ENCODE results near the gene PLA2G4A. TPM values are rescaled to one million over a fixed set of nuclear protein-coding genes. Genes with fewer than 3 reads are reported as not detected.

PLA2G4A gene
- total RNA-seq, 1 experiment from 2014 or later, result 8.6 TPM

GRCh38 chr1:186927884-186928283, 99.1 kb downstream of the PLA2G4A start:
- H3K36me3 ChIP-seq (ENCODE audit: control insufficient read depth in 1 of 2, insufficient read depth in 2 of 2, low read length in 2 of 2), result no peaks in the 10 kb centered on the region
- ChIA-PET RAD21 (ENCODE audit: low non-redundant PET in 1 of 2, low total read pairs in 2 of 2, uncharacterized antibody in 2 of 2, unreplicated experiment in 2 of 2) (no interaction called here), POLR2A (no interaction called here), CTCF (no interaction called here)
- H3K4me1 ChIP-seq (ENCODE audit: control insufficient read depth in 1 of 2, insufficient read depth in 2 of 2, low read length in 2 of 2), result peaks cover 9 to 11% of the 10 kb centered on the region in 2 experiments; a peak in 2 of 4 replicates
- H3K27me3 ChIP-seq (ENCODE audit: insufficient read depth, low read length), result no peaks in the 10 kb centered on the region
- H3K9me2 ChIP-seq (ENCODE audit: insufficient read depth), result no peaks in the 10 kb centered on the region
- ATAC-seq, result peak; percentile 30; the same call in 1 of the 2 replicates
- no peak for DNase-seq (ENCODE audit: low read depth, low spot score)
- H3K9ac ChIP-seq (ENCODE audit: low read length), result no peak overlapping the region
- intact Hi-C loops (cut with micrococcal nuclease), result no loop called here
- H3K4me3 ChIP-seq (replicated peaks in 1 of 2; ENCODE audit: low read depth in 1 of 2, low read length in 2 of 2), result no peak overlapping the region
- BruUV-seq (replicated peaks), result no TSS peak
- peak overlapping the region; percentile 21 for H2AFZ ChIP-seq (ENCODE audit: low read depth, low read length, poor library complexity, severe bottlenecking)
- peak overlapping the region; percentile 17; the same call in 1 of the 2 replicates for H3K4me2 ChIP-seq (ENCODE audit: low read length)
- H3K79me2 ChIP-seq (ENCODE audit: insufficient read depth, low read length), result no peaks in the 10 kb centered on the region
- no peaks in the 10 kb centered on the region for H4K20me1 ChIP-seq (ENCODE audit: insufficient read depth)
- H3K27ac ChIP-seq (ENCODE audit: low read depth, low read length), result 0 out of 2 replicates have a peak overlapping the region, but pooled peaks have one; percentile 19
- no peaks in the 10 kb centered on the region for H3K9me3 ChIP-seq (ENCODE audit: control insufficient read depth in 1 of 2, insufficient read depth in 1 of 2, low read depth in 1 of 2, low read length in 2 of 2)
- no peak for TF ChIP-seq CEBPB (IDR thresholded peaks at IDR 0.05; ENCODE audit: low read depth)
- no peak for TF ChIP-seq SRF (IDR thresholded peaks at IDR 0.05; ENCODE audit: low read depth)
- no peak for TF ChIP-seq ZNF274 (IDR thresholded peaks at IDR 0.05; ENCODE audit: low read depth, low read length)
- TF ChIP-seq REST (IDR thresholded peaks at IDR 0.05; ENCODE audit: low read depth), result no peak
- TF ChIP-seq ATF3 (IDR thresholded peaks at IDR 0.05), result no peak
- TF ChIP-seq ZBTB33 (IDR thresholded peaks at IDR 0.05; ENCODE audit: extremely low read depth, insufficient replicate concordance, low read length), result no peak
- no peak for TF ChIP-seq EZH2 (IDR thresholded peaks at IDR 0.05)
- TF ChIP-seq RAD21 (IDR thresholded peaks at IDR 0.05; ENCODE audit: low read depth), result no peak
- no peak for TF ChIP-seq CBX3 (IDR thresholded peaks at IDR 0.05; ENCODE audit: low read depth)
- TF ChIP-seq EGR1 (IDR thresholded peaks at IDR 0.05; ENCODE audit: low read depth), result no peak
- no peak for TF ChIP-seq POLR2A (IDR thresholded peaks at IDR 0.05; ENCODE audit: borderline replicate concordance, extremely low read depth, insufficient read depth, insufficient read length)
- TF ChIP-seq POLR2AphosphoS5 (IDR thresholded peaks at IDR 0.05; ENCODE audit: low read depth, low read length), result no peak
- TF ChIP-seq SIN3A (IDR thresholded peaks at IDR 0.05; ENCODE audit: low read depth), result no peak
- no peak for TF ChIP-seq MAX (IDR thresholded peaks at IDR 0.05)
- no peak for TF ChIP-seq TCF7L2 (IDR thresholded peaks at IDR 0.05; ENCODE audit: borderline replicate concordance, extremely low read depth, insufficient read depth, insufficient read length)
- TF ChIP-seq JUND (IDR thresholded peaks at IDR 0.05), result no peak
- no peak for TF ChIP-seq FOSL1 (IDR thresholded peaks at IDR 0.05; ENCODE audit: low read depth)
